NB4 (cell line): ENCODE measurements around the gene GALNT18.

Experiments
- CTCF ChIP-seq: IDR thresholded peaks from one replicate; pipeline ENCODE4 v1.5.1; 2012; ENCODE audit warnings: low read depth, low read length
- MYC ChIP-seq: IDR thresholded peaks from 2 replicates; pipeline ENCODE4 v1.6.1; 2011; ENCODE audit warnings: low read depth, low read length
- POLR2A ChIP-seq: IDR thresholded peaks from 2 replicates; pipeline ENCODE4 v1.6.1; 2011; ENCODE audit warnings: mild to moderate bottlenecking; ENCODE audit not compliant: insufficient read length; ENCODE audit errors: extremely low read depth

DNA sequence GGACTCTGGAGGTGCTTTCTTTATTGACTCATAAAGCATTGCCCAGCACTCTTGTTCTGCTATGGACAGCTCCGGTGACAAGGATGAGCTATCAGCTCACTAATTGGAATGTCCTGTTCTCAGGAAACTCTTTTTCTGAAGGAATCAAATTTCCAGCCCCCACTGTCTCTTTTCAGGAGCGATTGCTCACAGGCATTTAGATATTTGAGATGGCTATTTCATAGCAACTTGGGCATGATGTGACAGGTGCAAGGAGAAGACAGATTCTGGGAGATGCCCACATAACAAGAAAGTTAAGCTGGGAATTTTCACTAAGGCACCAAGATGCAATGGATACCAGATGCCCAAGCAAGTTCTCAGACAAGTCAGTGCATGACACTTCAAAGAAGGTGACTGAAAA lies 145.3 kb downstream of the GALNT18 start:
- TF ChIP-seq POLR2A = no peak
- no peak for TF ChIP-seq MYC
- TF ChIP-seq CTCF = no peak
